Thoracic aorta (tissue), 2 donors: ENCODE results near the gene TNFRSF4. TPM values are rescaled to one million over a fixed set of nuclear protein-coding genes. Genes with fewer than 3 reads are reported as not detected.

ENCODE experiments used
- ATAC-seq: fragments of 150-250 bp; one replicate; pipeline ENCODE4 v1.8.0; 2017; ENCODE audit warnings: low read depth; ENCODE audit not compliant: insufficient number of reproducible peaks, low FRiP score
- DNase-seq: peaks from one replicate; pipeline ENCODE4 v3.0.0-alpha.2; 2020; ENCODE audit warnings: low spot score
- H3K27ac ChIP-seq, 2 donors: fragments of 200-600 bp; sonication (generic); 1 replicate in 1 of 2; 2 replicates in 1 of 2; pipeline ENCODE4 v1.5.1; 2016; ENCODE audit warnings: mild to moderate bottlenecking in 2 of 2, moderate library complexity in 2 of 2
- H3K27me3 ChIP-seq: fragments of 200-600 bp; sonication (generic); replicated peaks from 2 replicates; pipeline ENCODE4 v1.6.0; 2016; ENCODE audit warnings: mild to moderate bottlenecking; ENCODE audit not compliant: insufficient read depth
- H3K36me3 ChIP-seq: fragments of 200-600 bp; sonication (generic); one replicate; pipeline ENCODE4 v1.5.1; 2016
- H3K4me1 ChIP-seq, 2 donors: fragments of 200-600 bp; sonication (generic); 1 replicate in 1 of 2; 2 replicates in 1 of 2; pipeline versions ENCODE4 v1.5.1 to v1.6.0; 2016; ENCODE audit warnings: low read depth in 2 of 2, mild to moderate bottlenecking in 1 of 2; ENCODE audit not compliant: control insufficient read depth in 1 of 2
- H3K4me3 ChIP-seq: fragments of 200-600 bp; sonication (generic); 2 replicates; pipeline ENCODE4 v1.5.1; 2016; ENCODE audit warnings: mild to moderate bottlenecking
- H3K9me3 ChIP-seq: fragments of 200-600 bp; sonication (generic); 2 replicates; pipeline ENCODE4 v1.5.1; 2016
- CTCF ChIP-seq: fragments of 200-600 bp; sonication (generic); IDR thresholded peaks from one replicate; pipeline ENCODE4 v1.5.1; 2019; ENCODE audit warnings: antibody characterized with exemption
- total RNA-seq, 2 donors: library from RNA; depleted of rRNA; stranded (reverse); fragments of >200 nt; gene quantifications; one replicate each; pipeline versions ENCODE4 v1.1.0 to v1.2.3, GENCODE V29; 2016

TNFRSF4 gene
- total RNA-seq, 2 donors from 2014 or later: 1.8 TPM; not detected in 1

- DNase-seq (no peak), ATAC-seq (no peak)
- H3K9me3 ChIP-seq: no peaks in the 10 kb centered on the region
- H3K27me3 ChIP-seq: no peaks in the 10 kb centered on the region
- TF ChIP-seq CTCF: no peak
- H3K4me3 ChIP-seq: no peak overlapping the region
- H3K27ac ChIP-seq: no peak overlapping the region
- peaks cover 53% of the 10 kb centered on the region for H3K36me3 ChIP-seq
- no peaks in the 10 kb centered on the region for H3K4me1 ChIP-seq
Observed at GRCh38 chr1:1259540-1259939, 45.6 kb upstream of the TNFRSF4 start.

GRCh38 chr1:1259119-1259488 lies 45.2 kb upstream of the TNFRSF4 start:
- DNase-seq: no peak
- H3K4me3 ChIP-seq: no peak overlapping the region
- no peaks in the 10 kb centered on the region for H3K27me3 ChIP-seq
- no peak overlapping the region for H3K27ac ChIP-seq
- no peaks in the 10 kb centered on the region for H3K4me1 ChIP-seq
- TF ChIP-seq CTCF: no peak
- H3K36me3 ChIP-seq: peaks cover 53% of the 10 kb centered on the region
- no peaks in the 10 kb centered on the region for H3K9me3 ChIP-seq
- ATAC-seq: no peak

GRCh38 chr1:1256956-1257871 lies 43.3 kb upstream of the TNFRSF4 start:
- no peak for ATAC-seq
- peaks cover 51% of the 10 kb centered on the region for H3K36me3 ChIP-seq
- no peak for TF ChIP-seq CTCF

GRCh38 chr1:1255611-1256010 lies 41.7 kb upstream of the TNFRSF4 start:
- H3K27ac ChIP-seq: no peak overlapping the region
- no peaks in the 10 kb centered on the region for H3K4me1 ChIP-seq
- no peak overlapping the region for H3K4me3 ChIP-seq
- H3K9me3 ChIP-seq: no peaks in the 10 kb centered on the region
- ATAC-seq (no peak), DNase-seq (no peak)
- no peaks in the 10 kb centered on the region for H3K27me3 ChIP-seq
- no peak for TF ChIP-seq CTCF
- peaks cover 37% of the 10 kb centered on the region for H3K36me3 ChIP-seq

More at GRCh38 chr1:1256956-1257871, 43.3 kb upstream of the TNFRSF4 start:
- H3K27me3 ChIP-seq: no peaks in the 10 kb centered on the region
- no peak for DNase-seq
- no peaks in the 10 kb centered on the region for H3K9me3 ChIP-seq
- no peak overlapping the region for H3K4me3 ChIP-seq
- H3K4me1 ChIP-seq: no peaks in the 10 kb centered on the region
- no peak overlapping the region for H3K27ac ChIP-seq

- H3K36me3 ChIP-seq: peaks cover 36% of the 10 kb centered on the region
- ATAC-seq (no peak), DNase-seq (no peak)
- no peak overlapping the region for H3K27ac ChIP-seq
- H3K27me3 ChIP-seq: no peaks in the 10 kb centered on the region
- H3K4me1 ChIP-seq: no peaks in the 10 kb centered on the region
- no peak for TF ChIP-seq CTCF
- H3K9me3 ChIP-seq: no peaks in the 10 kb centered on the region
- H3K4me3 ChIP-seq: no peak overlapping the region
Observed at GRCh38 chr1:1255078-1255477, 41.1 kb upstream of the TNFRSF4 start.
